ENCODE results near the gene METTL24.

GRCh38 chr6:110266996-110267395, 91.2 kb downstream of the METTL24 start:
- TF ChIP-seq, protein P1, sequence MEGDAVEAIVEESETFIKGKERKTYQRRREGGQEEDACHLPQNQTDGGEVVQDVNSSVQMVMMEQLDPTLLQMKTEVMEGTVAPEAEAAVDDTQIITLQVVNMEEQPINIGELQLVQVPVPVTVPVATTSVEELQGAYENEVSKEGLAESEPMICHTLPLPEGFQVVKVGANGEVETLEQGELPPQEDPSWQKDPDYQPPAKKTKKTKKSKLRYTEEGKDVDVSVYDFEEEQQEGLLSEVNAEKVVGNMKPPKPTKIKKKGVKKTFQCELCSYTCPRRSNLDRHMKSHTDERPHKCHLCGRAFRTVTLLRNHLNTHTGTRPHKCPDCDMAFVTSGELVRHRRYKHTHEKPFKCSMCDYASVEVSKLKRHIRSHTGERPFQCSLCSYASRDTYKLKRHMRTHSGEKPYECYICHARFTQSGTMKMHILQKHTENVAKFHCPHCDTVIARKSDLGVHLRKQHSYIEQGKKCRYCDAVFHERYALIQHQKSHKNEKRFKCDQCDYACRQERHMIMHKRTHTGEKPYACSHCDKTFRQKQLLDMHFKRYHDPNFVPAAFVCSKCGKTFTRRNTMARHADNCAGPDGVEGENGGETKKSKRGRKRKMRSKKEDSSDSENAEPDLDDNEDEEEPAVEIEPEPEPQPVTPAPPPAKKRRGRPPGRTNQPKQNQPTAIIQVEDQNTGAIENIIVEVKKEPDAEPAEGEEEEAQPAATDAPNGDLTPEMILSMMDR (IDR thresholded peaks at IDR 0.05 in 4 of 5, conservative IDR thresholded peaks at IDR 0.05 in 1 of 5): no peak
- TF ChIP-seq POLR2A (IDR thresholded peaks at IDR 0.05): no peak
